Peyer's patch (tissue), 4 donors: ENCODE data around the gene TMEM258. TPM values are rescaled to one million over a fixed set of nuclear protein-coding genes. Genes with fewer than 3 reads are reported as not detected.

Source experiments
- DNase-seq, 3 donors: peaks; one replicate each; pipeline ENCODE4 v3.0.0-alpha.2; 2017 to 2019
- H3K27ac ChIP-seq, 4 donors: fragments of 200-600 bp; sonication (generic); one replicate each; pipeline ENCODE4 v1.5.1; 2016 to 2019
- H3K27me3 ChIP-seq, 2 donors: fragments of 200-600 bp; sonication (generic); one replicate each; pipeline ENCODE4 v1.5.1; 2019
- H3K36me3 ChIP-seq, 3 donors: fragments of 200-600 bp; sonication (generic); one replicate each; pipeline ENCODE4 v1.5.1; 2016 to 2019
- H3K4me1 ChIP-seq, 4 donors: fragments of 200-600 bp; sonication (generic); one replicate each; pipeline ENCODE4 v1.5.1; 2016 to 2019
- H3K4me3 ChIP-seq, 4 donors: fragments of 200-600 bp; sonication (generic); 1 replicate in 3 of 4; 2 replicates in 1 of 4; pipeline ENCODE4 v1.5.1; 2016 to 2019; ENCODE audit warnings: mild to moderate bottlenecking in 1 of 4
- H3K9me3 ChIP-seq, 4 donors: fragments of 200-600 bp; sonication (generic); one replicate each; pipeline ENCODE4 v1.5.1; 2016 to 2019; ENCODE audit warnings: mild to moderate bottlenecking in 1 of 4
- POLR2A ChIP-seq, 2 donors: fragments of 450-650 bp; IDR thresholded peaks; one replicate each; pipeline ENCODE4 v1.5.1; 2017; ENCODE audit warnings: antibody characterized with exemption in 2 of 2, mild to moderate bottlenecking in 2 of 2, moderate library complexity in 2 of 2
- total RNA-seq, 4 donors: library from RNA; depleted of rRNA; stranded (reverse); fragments of >200 nt; gene quantifications; one replicate each; pipeline ENCODE4 v1.1.0, GENCODE V29; 2016
- TF ChIP-seq, protein P1 (sequence below), 6 experiments: fragments of 450-650 bp in 4 of 6; fragments of 200-600 bp in 2 of 6; sonication (generic) in 1 of 6; IDR thresholded peaks; one replicate each; pipeline ENCODE4 v1.5.1; 2017 to 2019; ENCODE audit warnings: antibody characterized with exemption in 6 of 6, mild to moderate bottlenecking in 3 of 6, moderate library complexity in 1 of 6

The TMEM258 gene
- total RNA-seq, 4 donors from 2014 or later: 28.7 to 34.7 (median 34.5) TPM; not detected in 1

DNA sequence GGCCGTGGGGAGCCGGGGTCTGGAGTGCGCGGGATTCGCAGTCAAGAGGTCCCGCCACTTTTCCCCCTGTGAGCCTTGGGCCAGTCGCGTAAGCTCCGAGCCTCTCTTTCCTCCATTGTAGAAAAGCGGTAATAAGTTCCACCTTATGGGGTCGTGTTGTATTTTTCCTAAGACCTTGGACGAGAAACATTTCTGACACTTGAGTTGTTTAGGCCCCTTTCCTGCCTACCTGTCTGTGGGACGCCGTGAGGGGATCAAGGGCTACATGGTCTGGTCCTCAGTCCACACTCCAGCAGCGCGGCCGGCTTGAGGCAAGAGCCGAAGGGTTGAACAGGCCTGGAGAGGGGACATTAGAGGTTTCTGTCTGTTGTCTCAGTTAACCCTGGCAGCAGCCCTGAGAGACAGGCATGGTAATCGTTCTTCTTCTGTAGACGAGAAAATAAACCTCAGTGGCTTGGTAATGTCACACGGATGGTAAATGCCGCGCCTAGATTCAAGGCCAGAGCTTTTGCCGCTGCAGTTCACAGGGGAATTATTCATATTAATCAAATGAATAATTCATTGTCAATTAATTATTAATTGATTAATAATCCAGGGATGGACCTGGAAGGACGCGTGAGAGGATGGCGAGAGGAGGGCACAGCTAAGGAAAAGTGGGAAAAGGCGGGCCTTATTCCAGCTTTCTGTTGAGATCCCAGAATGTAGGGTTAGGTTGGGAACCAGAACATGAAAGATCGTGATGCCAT lies 857 bp upstream of the TMEM258 start:
- H3K4me3 ChIP-seq: peak overlapping the region; percentile 65 to 87 (median 80)
- no peak for TF ChIP-seq POLR2A (IDR thresholded peaks at IDR 0.05)
- TF ChIP-seq, protein P1, sequence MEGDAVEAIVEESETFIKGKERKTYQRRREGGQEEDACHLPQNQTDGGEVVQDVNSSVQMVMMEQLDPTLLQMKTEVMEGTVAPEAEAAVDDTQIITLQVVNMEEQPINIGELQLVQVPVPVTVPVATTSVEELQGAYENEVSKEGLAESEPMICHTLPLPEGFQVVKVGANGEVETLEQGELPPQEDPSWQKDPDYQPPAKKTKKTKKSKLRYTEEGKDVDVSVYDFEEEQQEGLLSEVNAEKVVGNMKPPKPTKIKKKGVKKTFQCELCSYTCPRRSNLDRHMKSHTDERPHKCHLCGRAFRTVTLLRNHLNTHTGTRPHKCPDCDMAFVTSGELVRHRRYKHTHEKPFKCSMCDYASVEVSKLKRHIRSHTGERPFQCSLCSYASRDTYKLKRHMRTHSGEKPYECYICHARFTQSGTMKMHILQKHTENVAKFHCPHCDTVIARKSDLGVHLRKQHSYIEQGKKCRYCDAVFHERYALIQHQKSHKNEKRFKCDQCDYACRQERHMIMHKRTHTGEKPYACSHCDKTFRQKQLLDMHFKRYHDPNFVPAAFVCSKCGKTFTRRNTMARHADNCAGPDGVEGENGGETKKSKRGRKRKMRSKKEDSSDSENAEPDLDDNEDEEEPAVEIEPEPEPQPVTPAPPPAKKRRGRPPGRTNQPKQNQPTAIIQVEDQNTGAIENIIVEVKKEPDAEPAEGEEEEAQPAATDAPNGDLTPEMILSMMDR (IDR thresholded peaks at IDR 0.05): no peak
- H3K27me3 ChIP-seq: no peaks in the 10 kb centered on the region
- peaks cover 0 to 22% (median 0%) of the 10 kb centered on the region in 3 donors for H3K36me3 ChIP-seq
- no peak for DNase-seq
- peaks cover 0 to 18% (median 3%) of the 10 kb centered on the region in 4 donors for H3K4me1 ChIP-seq
- H3K27ac ChIP-seq: peak overlapping the region; percentile 91 to 95 (median 93)
- no peaks in the 10 kb centered on the region for H3K9me3 ChIP-seq

DNA sequence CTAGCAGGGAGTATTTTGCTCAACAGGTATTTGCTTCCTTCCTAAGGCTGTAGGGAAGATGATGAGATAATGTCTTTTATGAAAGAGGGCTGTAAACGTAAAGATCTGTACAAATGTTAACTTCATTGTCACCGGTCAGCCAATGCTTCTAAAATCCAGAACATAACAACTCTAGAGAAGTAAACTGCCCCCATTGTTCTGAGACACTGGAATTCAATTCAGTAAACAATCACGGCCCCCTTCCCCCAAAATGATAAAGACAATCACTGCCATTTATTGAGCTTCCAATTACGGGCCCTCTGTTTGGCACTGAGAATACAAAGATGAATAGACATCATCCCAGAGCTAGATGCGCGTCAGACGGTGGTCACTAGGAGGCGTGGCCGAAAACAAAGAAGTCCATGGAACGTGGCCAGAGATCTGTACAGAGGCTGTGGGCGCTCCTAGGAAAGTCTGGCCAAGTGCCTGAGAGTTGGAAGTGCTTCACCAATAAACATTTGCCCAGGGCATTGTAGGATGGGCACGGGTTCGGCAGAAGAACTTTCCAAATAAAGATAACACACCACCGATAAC lies 576 bp downstream of the TMEM258 start:
- Histone ChIP-seq H3K36me3 (peaks cover 0 to 36% (median 0%) of the 10 kb centered on the region in 3 donors), H3K4me1 (peaks cover 0 to 18% (median 3%) of the 10 kb centered on the region in 4 donors), H3K4me3 (peak overlapping the region; percentile 65 to 87 (median 80)), H3K27ac (peak overlapping the region; percentile 91 to 95 (median 93)), H3K27me3 (no peaks in the 10 kb centered on the region), H3K9me3 (no peaks in the 10 kb centered on the region)
- TF ChIP-seq POLR2A (IDR thresholded peaks at IDR 0.05): no peak
- TF ChIP-seq, protein P1 (IDR thresholded peaks at IDR 0.05): peak in 1 of 6 experiments; percentile 11
- peak in 2 of 3 donors; percentile 35 to 72 for DNase-seq

DNA sequence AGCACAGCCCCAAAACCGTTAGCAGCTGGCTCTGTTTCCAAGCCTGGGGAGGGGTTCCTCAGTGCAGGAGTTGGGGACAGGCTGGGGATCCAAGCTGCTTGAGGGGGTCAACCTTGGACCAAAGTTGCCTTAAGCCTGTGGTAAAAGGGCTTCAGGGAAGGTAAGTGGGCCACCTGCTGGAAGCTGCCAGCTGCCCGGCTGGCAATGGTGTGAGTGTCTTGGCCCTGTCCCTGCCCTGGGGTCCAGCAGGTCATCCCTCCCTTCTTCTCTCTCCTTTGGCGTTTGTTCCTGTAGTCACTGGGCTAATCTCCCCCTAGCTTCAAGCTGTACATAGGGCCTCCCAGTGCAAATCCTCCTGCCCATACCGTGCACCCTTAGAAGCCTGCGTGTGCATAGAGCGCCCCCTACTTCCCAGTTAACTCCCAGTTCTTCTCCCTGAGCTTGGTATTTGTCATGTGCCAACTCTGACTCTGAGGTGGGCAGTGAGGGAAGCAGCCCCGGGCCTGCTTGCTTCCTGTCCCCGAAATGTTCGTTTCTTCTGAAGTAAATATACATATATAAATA lies 4.4 kb downstream of the TMEM258 start:
- H3K4me3 ChIP-seq: no peak overlapping the region
- no peaks in the 10 kb centered on the region for H3K9me3 ChIP-seq
- H3K36me3 ChIP-seq: peaks cover 0 to 72% (median 0%) of the 10 kb centered on the region in 3 donors
- TF ChIP-seq, protein P1 (IDR thresholded peaks at IDR 0.05): peak in 4 of 6 experiments; percentile 23 to 66 (median 61)
- TF ChIP-seq POLR2A (IDR thresholded peaks at IDR 0.05): no peak
- no peak overlapping the region for H3K27ac ChIP-seq
- DNase-seq: peak in 1 of 3 donors; percentile 60
- no peaks in the 10 kb centered on the region for H3K27me3 ChIP-seq
- H3K4me1 ChIP-seq: peaks cover 0 to 8% (median 0%) of the 10 kb centered on the region in 4 donors

- no peak for DNase-seq
- Histone ChIP-seq H3K4me1 (no peaks in the 10 kb centered on the region), H3K4me3 (no peak overlapping the region), H3K36me3 (peaks cover 0 to 82% (median 0%) of the 10 kb centered on the region in 3 donors), H3K27ac (no peak overlapping the region), H3K27me3 (no peaks in the 10 kb centered on the region), H3K9me3 (no peaks in the 10 kb centered on the region)
- TF ChIP-seq POLR2A (IDR thresholded peaks at IDR 0.05): no peak
These were observed 6.5 kb downstream of the TMEM258 start for GRCh38 chr11:61785837-61786402.

GRCh38 chr11:61784506-61784805 lies 7.9 kb downstream of the TMEM258 start:
- no peaks in the 10 kb centered on the region for H3K4me1 ChIP-seq
- TF ChIP-seq, protein P1 (IDR thresholded peaks at IDR 0.05): no peak
- no peak for TF ChIP-seq POLR2A (IDR thresholded peaks at IDR 0.05)
- no peaks in the 10 kb centered on the region for H3K9me3 ChIP-seq
- H3K36me3 ChIP-seq: peaks cover 0 to 81% (median 0%) of the 10 kb centered on the region in 3 donors
- H3K4me3 ChIP-seq: no peak overlapping the region
- H3K27ac ChIP-seq: no peak overlapping the region
- H3K27me3 ChIP-seq: no peaks in the 10 kb centered on the region
- no peak for DNase-seq
